HEK293 (cell line): ENCODE data around the gene STN1.

ENCODE experiments used
- BCL11B ChIP-seq: fragments of 450-650 bp; formaldehyde crosslinking; IDR thresholded peaks from 2 replicates; pipeline ENCODE4 v1.5.1; 2016; ENCODE audit warnings: low read depth, missing biosample characterization, missing genetic modification characterization
- KLF8 ChIP-seq: fragments of 450-650 bp; formaldehyde crosslinking; IDR thresholded peaks from 2 replicates; pipeline ENCODE4 v1.5.1; 2016; ENCODE audit warnings: missing biosample characterization, missing genetic modification characterization
- MZF1 ChIP-seq: fragments of 450-650 bp; formaldehyde crosslinking; IDR thresholded peaks from 2 replicates; pipeline ENCODE4 v1.5.1; 2017; ENCODE audit warnings: missing biosample characterization, missing genetic modification characterization, borderline replicate concordance
- SETDB1 ChIP-seq: IDR thresholded peaks from one replicate; pipeline ENCODE4 v1.6.1; 2017; ENCODE audit warnings: mild to moderate bottlenecking, low read length, moderate library complexity, mixed read lengths; ENCODE audit not compliant: insufficient read length
- TRIM28 ChIP-seq: IDR thresholded peaks from 2 replicates; pipeline ENCODE4 v1.6.1; 2011; ENCODE audit warnings: low read length, control low read depth, borderline replicate concordance
- YY1 ChIP-seq: fragments of 450-650 bp; formaldehyde crosslinking; IDR thresholded peaks from 2 replicates; pipeline ENCODE4 v1.5.1; 2018; ENCODE audit warnings: missing biosample characterization, missing genetic modification characterization
- ZBTB1 ChIP-seq: fragments of 450-650 bp; formaldehyde crosslinking; IDR thresholded peaks from 2 replicates; pipeline ENCODE4 v1.5.1; 2016; ENCODE audit warnings: missing biosample characterization, missing genetic modification characterization
- ZBTB17 ChIP-seq: fragments of 450-650 bp; formaldehyde crosslinking; IDR thresholded peaks from 2 replicates; pipeline ENCODE4 v1.5.1; 2016; ENCODE audit warnings: missing biosample characterization, missing genetic modification characterization
- ZBTB48 ChIP-seq: fragments of 450-650 bp; formaldehyde crosslinking; IDR thresholded peaks from 2 replicates; pipeline ENCODE4 v1.5.1; 2016; ENCODE audit warnings: missing biosample characterization, missing genetic modification characterization
- ZFP37 ChIP-seq: fragments of 450-650 bp; formaldehyde crosslinking; IDR thresholded peaks from 2 replicates; pipeline ENCODE4 v1.5.1; 2016; ENCODE audit warnings: missing biosample characterization, missing genetic modification characterization
- ZNF10 ChIP-seq: fragments of 450-650 bp; formaldehyde crosslinking; IDR thresholded peaks from 2 replicates; pipeline ENCODE4 v1.5.1; 2017; ENCODE audit warnings: missing biosample characterization, missing genetic modification characterization
- ZNF138 ChIP-seq: fragments of 450-650 bp; formaldehyde crosslinking; IDR thresholded peaks from 2 replicates; pipeline ENCODE4 v1.5.1; 2016; ENCODE audit warnings: missing biosample characterization, missing genetic modification characterization, borderline replicate concordance
- ZNF211 ChIP-seq: fragments of 450-650 bp; formaldehyde crosslinking; IDR thresholded peaks from 2 replicates; pipeline ENCODE4 v1.5.1; 2016; ENCODE audit warnings: low read depth, missing biosample characterization, missing genetic modification characterization
- ZNF24 ChIP-seq: fragments of 450-650 bp; formaldehyde crosslinking; IDR thresholded peaks from 2 replicates; pipeline ENCODE4 v1.5.1; 2016; ENCODE audit warnings: missing biosample characterization, missing genetic modification characterization
- ZNF423 ChIP-seq: fragments of 450-650 bp; formaldehyde crosslinking; IDR thresholded peaks from 2 replicates; pipeline ENCODE4 v1.5.1; 2016; ENCODE audit warnings: missing biosample characterization, missing genetic modification characterization
- ZNF501 ChIP-seq: fragments of 450-650 bp; formaldehyde crosslinking; IDR thresholded peaks from 2 replicates; pipeline ENCODE4 v1.5.1; 2016; ENCODE audit warnings: missing biosample characterization, missing genetic modification characterization
- ZNF558 ChIP-seq: fragments of 450-650 bp; formaldehyde crosslinking; IDR thresholded peaks from 2 replicates; pipeline ENCODE4 v1.5.1; 2016; ENCODE audit warnings: missing biosample characterization, missing genetic modification characterization
- ZNF600 ChIP-seq: fragments of 450-650 bp; formaldehyde crosslinking; IDR thresholded peaks from 2 replicates; pipeline ENCODE4 v1.5.1; 2016; ENCODE audit warnings: missing biosample characterization, missing genetic modification characterization
- ZNF629 ChIP-seq: fragments of 450-650 bp; formaldehyde crosslinking; IDR thresholded peaks from 2 replicates; pipeline ENCODE4 v1.5.1; 2017; ENCODE audit warnings: missing biosample characterization, missing genetic modification characterization
- ZNF747 ChIP-seq: fragments of 450-650 bp; formaldehyde crosslinking; IDR thresholded peaks from 2 replicates; pipeline ENCODE4 v1.5.1; 2016; ENCODE audit warnings: missing biosample characterization, missing genetic modification characterization
- ZNF843 ChIP-seq: fragments of 450-650 bp; formaldehyde crosslinking; IDR thresholded peaks from 2 replicates; pipeline ENCODE4 v1.5.1; 2016; ENCODE audit warnings: missing biosample characterization, missing genetic modification characterization
- ZSCAN16 ChIP-seq: fragments of 450-650 bp; formaldehyde crosslinking; IDR thresholded peaks from 2 replicates; pipeline ENCODE4 v1.5.1; 2016; ENCODE audit warnings: missing biosample characterization, missing genetic modification characterization
- TF ChIP-seq, protein P1 (sequence below): fragments of 450-650 bp; formaldehyde crosslinking; IDR thresholded peaks from 2 replicates; pipeline ENCODE4 v1.5.1; 2017; ENCODE audit warnings: missing biosample characterization, mild to moderate bottlenecking, missing genetic modification characterization, moderate library complexity
- TF ChIP-seq, protein P2 (sequence below): fragments of 450-650 bp; formaldehyde crosslinking; IDR thresholded peaks from 2 replicates; pipeline ENCODE4 v1.5.1; 2016; ENCODE audit warnings: missing biosample characterization, missing genetic modification characterization
- TF ChIP-seq, protein P3 (sequence below): fragments of 450-650 bp; formaldehyde crosslinking; IDR thresholded peaks from 2 replicates; pipeline ENCODE4 v1.5.1; 2016; ENCODE audit warnings: missing biosample characterization, missing genetic modification characterization
- TF ChIP-seq, protein P4 (sequence below): fragments of 450-650 bp; formaldehyde crosslinking; IDR thresholded peaks from 2 replicates; pipeline ENCODE4 v1.5.1; 2016; ENCODE audit warnings: missing biosample characterization, missing genetic modification characterization, low read depth
- TF ChIP-seq, protein P5 (sequence below): fragments of 450-650 bp; formaldehyde crosslinking; IDR thresholded peaks from 2 replicates; pipeline ENCODE4 v1.5.1; 2016; ENCODE audit warnings: missing biosample characterization, missing genetic modification characterization, borderline replicate concordance
- TF ChIP-seq, protein P6 (sequence below): fragments of 450-650 bp; formaldehyde crosslinking; IDR thresholded peaks from 2 replicates; pipeline ENCODE4 v1.5.1; 2016; ENCODE audit warnings: missing biosample characterization, missing genetic modification characterization

The STN1 gene

DNA sequence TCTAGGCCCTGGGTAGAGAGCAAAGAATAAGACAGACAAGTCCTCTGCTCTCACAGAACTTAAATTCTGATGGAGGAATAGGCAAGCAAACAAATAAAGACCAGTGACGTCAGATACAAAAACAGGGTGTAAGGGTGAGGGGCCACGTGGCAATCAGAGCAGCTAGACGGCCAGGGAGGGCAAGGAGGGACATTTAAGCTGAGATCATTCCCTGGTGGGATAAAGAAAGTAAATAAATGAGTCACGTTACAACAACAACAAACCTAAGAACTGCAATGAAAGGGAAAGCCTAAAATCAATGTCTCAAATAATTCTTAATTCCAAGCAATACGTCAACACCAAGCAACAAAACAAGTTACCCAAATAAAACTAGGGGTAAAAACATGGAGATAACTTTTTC, 21.8 kb downstream of the STN1 start (continued):
- TF ChIP-seq, protein P1, sequence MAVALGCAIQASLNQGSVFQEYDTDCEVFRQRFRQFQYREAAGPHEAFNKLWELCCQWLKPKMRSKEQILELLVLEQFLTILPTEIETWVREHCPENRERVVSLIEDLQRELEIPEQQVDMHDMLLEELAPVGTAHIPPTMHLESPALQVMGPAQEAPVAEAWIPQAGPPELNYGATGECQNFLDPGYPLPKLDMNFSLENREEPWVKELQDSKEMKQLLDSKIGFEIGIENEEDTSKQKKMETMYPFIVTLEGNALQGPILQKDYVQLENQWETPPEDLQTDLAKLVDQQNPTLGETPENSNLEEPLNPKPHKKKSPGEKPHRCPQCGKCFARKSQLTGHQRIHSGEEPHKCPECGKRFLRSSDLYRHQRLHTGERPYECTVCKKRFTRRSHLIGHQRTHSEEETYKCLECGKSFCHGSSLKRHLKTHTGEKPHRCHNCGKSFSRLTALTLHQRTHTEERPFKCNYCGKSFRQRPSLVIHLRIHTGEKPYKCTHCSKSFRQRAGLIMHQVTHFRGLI: no peak
- TF ChIP-seq ZNF211 (tag by site-specific recombination) (no peak), ZNF10 (tag by site-specific recombination) (no peak), MZF1 (no peak), KLF8 (tag by site-specific recombination) (0 out of 2 replicates have a peak, but pooled peaks have one; percentile 50), ZNF629 (peak; percentile 97), ZNF558 (tag by site-specific recombination) (no peak), ZNF423 (no peak), ZNF501 (no peak), TRIM28 (no peak; the same call in 1 of the 2 replicates), ZNF138 (tag by site-specific recombination) (no peak), ZNF843 (tag by site-specific recombination) (peak; percentile 88), YY1 (no peak), ZBTB48 (tag by site-specific recombination) (peak; percentile 91), ZNF747 (no peak), ZBTB1 (no peak), ZBTB17 (tag by site-specific recombination) (peak; percentile 54), BCL11B (tag by site-specific recombination) (no peak), ZSCAN16 (tag by site-specific recombination) (no peak), ZNF24 (tag by site-specific recombination) (peak; percentile 91), SETDB1 (no peak), ZNF600 (tag by site-specific recombination) (no peak), ZFP37 (no peak)
- TF ChIP-seq, protein P2, sequence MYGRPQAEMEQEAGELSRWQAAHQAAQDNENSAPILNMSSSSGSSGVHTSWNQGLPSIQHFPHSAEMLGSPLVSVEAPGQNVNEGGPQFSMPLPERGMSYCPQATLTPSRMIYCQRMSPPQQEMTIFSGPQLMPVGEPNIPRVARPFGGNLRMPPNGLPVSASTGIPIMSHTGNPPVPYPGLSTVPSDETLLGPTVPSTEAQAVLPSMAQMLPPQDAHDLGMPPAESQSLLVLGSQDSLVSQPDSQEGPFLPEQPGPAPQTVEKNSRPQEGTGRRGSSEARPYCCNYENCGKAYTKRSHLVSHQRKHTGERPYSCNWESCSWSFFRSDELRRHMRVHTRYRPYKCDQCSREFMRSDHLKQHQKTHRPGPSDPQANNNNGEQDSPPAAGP (tag by site-specific recombination): peak; percentile 100
- TF ChIP-seq, protein P3, sequence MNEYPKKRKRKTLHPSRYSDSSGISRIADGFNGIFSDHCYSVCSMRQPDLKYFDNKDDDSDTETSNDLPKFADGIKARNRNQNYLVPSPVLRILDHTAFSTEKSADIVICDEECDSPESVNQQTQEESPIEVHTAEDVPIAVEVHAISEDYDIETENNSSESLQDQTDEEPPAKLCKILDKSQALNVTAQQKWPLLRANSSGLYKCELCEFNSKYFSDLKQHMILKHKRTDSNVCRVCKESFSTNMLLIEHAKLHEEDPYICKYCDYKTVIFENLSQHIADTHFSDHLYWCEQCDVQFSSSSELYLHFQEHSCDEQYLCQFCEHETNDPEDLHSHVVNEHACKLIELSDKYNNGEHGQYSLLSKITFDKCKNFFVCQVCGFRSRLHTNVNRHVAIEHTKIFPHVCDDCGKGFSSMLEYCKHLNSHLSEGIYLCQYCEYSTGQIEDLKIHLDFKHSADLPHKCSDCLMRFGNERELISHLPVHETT (tag by site-specific recombination): peak; percentile 93
- TF ChIP-seq, protein P4, sequence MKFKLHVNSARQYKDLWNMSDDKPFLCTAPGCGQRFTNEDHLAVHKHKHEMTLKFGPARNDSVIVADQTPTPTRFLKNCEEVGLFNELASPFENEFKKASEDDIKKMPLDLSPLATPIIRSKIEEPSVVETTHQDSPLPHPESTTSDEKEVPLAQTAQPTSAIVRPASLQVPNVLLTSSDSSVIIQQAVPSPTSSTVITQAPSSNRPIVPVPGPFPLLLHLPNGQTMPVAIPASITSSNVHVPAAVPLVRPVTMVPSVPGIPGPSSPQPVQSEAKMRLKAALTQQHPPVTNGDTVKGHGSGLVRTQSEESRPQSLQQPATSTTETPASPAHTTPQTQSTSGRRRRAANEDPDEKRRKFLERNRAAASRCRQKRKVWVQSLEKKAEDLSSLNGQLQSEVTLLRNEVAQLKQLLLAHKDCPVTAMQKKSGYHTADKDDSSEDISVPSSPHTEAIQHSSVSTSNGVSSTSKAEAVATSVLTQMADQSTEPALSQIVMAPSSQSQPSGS (tag by site-specific recombination): peak; percentile 98
- TF ChIP-seq, protein P5, sequence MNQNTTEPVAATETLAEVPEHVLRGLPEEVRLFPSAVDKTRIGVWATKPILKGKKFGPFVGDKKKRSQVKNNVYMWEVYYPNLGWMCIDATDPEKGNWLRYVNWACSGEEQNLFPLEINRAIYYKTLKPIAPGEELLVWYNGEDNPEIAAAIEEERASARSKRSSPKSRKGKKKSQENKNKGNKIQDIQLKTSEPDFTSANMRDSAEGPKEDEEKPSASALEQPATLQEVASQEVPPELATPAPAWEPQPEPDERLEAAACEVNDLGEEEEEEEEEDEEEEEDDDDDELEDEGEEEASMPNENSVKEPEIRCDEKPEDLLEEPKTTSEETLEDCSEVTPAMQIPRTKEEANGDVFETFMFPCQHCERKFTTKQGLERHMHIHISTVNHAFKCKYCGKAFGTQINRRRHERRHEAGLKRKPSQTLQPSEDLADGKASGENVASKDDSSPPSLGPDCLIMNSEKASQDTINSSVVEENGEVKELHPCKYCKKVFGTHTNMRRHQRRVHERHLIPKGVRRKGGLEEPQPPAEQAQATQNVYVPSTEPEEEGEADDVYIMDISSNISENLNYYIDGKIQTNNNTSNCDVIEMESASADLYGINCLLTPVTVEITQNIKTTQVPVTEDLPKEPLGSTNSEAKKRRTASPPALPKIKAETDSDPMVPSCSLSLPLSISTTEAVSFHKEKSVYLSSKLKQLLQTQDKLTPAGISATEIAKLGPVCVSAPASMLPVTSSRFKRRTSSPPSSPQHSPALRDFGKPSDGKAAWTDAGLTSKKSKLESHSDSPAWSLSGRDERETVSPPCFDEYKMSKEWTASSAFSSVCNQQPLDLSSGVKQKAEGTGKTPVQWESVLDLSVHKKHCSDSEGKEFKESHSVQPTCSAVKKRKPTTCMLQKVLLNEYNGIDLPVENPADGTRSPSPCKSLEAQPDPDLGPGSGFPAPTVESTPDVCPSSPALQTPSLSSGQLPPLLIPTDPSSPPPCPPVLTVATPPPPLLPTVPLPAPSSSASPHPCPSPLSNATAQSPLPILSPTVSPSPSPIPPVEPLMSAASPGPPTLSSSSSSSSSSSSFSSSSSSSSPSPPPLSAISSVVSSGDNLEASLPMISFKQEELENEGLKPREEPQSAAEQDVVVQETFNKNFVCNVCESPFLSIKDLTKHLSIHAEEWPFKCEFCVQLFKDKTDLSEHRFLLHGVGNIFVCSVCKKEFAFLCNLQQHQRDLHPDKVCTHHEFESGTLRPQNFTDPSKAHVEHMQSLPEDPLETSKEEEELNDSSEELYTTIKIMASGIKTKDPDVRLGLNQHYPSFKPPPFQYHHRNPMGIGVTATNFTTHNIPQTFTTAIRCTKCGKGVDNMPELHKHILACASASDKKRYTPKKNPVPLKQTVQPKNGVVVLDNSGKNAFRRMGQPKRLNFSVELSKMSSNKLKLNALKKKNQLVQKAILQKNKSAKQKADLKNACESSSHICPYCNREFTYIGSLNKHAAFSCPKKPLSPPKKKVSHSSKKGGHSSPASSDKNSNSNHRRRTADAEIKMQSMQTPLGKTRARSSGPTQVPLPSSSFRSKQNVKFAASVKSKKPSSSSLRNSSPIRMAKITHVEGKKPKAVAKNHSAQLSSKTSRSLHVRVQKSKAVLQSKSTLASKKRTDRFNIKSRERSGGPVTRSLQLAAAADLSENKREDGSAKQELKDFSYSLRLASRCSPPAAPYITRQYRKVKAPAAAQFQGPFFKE (tag by site-specific recombination): no peak
- TF ChIP-seq, protein P6, sequence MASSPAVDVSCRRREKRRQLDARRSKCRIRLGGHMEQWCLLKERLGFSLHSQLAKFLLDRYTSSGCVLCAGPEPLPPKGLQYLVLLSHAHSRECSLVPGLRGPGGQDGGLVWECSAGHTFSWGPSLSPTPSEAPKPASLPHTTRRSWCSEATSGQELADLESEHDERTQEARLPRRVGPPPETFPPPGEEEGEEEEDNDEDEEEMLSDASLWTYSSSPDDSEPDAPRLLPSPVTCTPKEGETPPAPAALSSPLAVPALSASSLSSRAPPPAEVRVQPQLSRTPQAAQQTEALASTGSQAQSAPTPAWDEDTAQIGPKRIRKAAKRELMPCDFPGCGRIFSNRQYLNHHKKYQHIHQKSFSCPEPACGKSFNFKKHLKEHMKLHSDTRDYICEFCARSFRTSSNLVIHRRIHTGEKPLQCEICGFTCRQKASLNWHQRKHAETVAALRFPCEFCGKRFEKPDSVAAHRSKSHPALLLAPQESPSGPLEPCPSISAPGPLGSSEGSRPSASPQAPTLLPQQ (tag by site-specific recombination): peak; percentile 79
